Measurements from ENCODE around the gene ATP6V0A4.

The ATP6V0A4 gene

GRCh38 chr7:138750473-138750872 is 47.5 kb downstream of the ATP6V0A4 start:
- H3K27me3 ChIP-seq (ENCODE audit: low read length), result no peaks in the 10 kb centered on the region
- H3F3A ChIP-seq (ENCODE audit: insufficient read depth), result no peaks in the 10 kb centered on the region
- H3K9me3 ChIP-seq (ENCODE audit: insufficient read depth, low read length), result no peaks in the 10 kb centered on the region
- no peak overlapping the region for H3K9ac ChIP-seq (ENCODE audit: low read length)
- TF ChIP-seq EZH2phosphoT487 (conservative IDR thresholded peaks at IDR 0.05; ENCODE audit: low read length) (no peak), CTCF (IDR thresholded peaks at IDR 0.05; ENCODE audit: insufficient read depth, low read length, poor library complexity, severe bottlenecking) (no peak)
- no peak overlapping the region for H3K4me2 ChIP-seq (ENCODE audit: low read depth, low read length, poor library complexity, severe bottlenecking)
- no peak overlapping the region for H2AFZ ChIP-seq (ENCODE audit: low read depth, low read length, severe bottlenecking)
- H3K9me2 ChIP-seq (replicated peaks; ENCODE audit: insufficient read depth, low read length), result no peaks in the 10 kb centered on the region
- no peaks in the 10 kb centered on the region for H4K20me1 ChIP-seq (ENCODE audit: low read depth, low read length)
- H3K79me2 ChIP-seq (ENCODE audit: insufficient read depth, low read length), result no peaks in the 10 kb centered on the region
- H3K4me3 ChIP-seq (ENCODE audit: insufficient read depth, low read length, poor library complexity, severe bottlenecking), result no peak overlapping the region
- H3K36me3 ChIP-seq (ENCODE audit: low read length), result no peaks in the 10 kb centered on the region
- no peak overlapping the region for H3K27ac ChIP-seq (ENCODE audit: low read depth, low read length)

- Histone ChIP-seq H3K9ac (ENCODE audit: low read length) (no peak overlapping the region), H3K79me2 (ENCODE audit: insufficient read depth, low read length) (no peaks in the 10 kb centered on the region), H3K9me3 (ENCODE audit: insufficient read depth, low read length) (no peaks in the 10 kb centered on the region), H3F3A (ENCODE audit: insufficient read depth) (no peaks in the 10 kb centered on the region), H4K20me1 (ENCODE audit: low read depth, low read length) (no peaks in the 10 kb centered on the region), H3K36me3 (ENCODE audit: low read length) (no peaks in the 10 kb centered on the region), H3K27ac (ENCODE audit: low read depth, low read length) (no peak overlapping the region), H3K27me3 (ENCODE audit: low read length) (no peaks in the 10 kb centered on the region), H3K4me2 (ENCODE audit: low read depth, low read length, poor library complexity, severe bottlenecking) (no peak overlapping the region), H3K9me2 (replicated peaks; ENCODE audit: insufficient read depth, low read length) (no peaks in the 10 kb centered on the region), H2AFZ (ENCODE audit: low read depth, low read length, severe bottlenecking) (no peak overlapping the region), H3K4me3 (ENCODE audit: insufficient read depth, low read length, poor library complexity, severe bottlenecking) (no peak overlapping the region)
- no peak for TF ChIP-seq EZH2phosphoT487 (conservative IDR thresholded peaks at IDR 0.05; ENCODE audit: low read length)
Measured at GRCh38 chr7:138749960-138750359, 48.0 kb downstream of the ATP6V0A4 start.

DNA sequence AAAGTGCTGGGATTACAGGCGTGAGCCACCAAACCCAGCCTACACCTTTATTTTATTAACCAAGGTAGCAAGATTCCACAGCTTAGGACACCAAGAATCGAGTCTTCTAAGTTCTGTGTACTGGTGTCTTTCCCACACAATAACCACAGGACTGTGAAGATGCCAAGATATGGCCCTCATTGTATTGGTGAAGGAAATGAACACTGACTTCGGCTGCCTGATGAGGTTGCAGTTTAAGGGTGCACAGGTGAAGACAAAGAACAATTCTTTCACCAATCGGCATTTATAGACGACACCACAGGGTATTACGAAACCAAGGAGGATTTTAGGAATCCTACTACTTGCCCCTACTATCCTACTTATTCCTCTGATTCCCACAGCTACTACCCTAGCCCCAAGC is 49.3 kb downstream of the ATP6V0A4 start:
- Histone ChIP-seq H3K27ac (ENCODE audit: low read depth, low read length) (no peak overlapping the region), H3K9me2 (replicated peaks; ENCODE audit: insufficient read depth, low read length) (no peaks in the 10 kb centered on the region), H3K4me3 (ENCODE audit: insufficient read depth, low read length, poor library complexity, severe bottlenecking) (no peak overlapping the region), H3K9ac (ENCODE audit: low read length) (no peak overlapping the region), H3F3A (ENCODE audit: insufficient read depth) (no peaks in the 10 kb centered on the region), H3K27me3 (ENCODE audit: low read length) (no peaks in the 10 kb centered on the region), H3K9me3 (ENCODE audit: insufficient read depth, low read length) (no peaks in the 10 kb centered on the region), H4K20me1 (ENCODE audit: low read depth, low read length) (no peaks in the 10 kb centered on the region), H2AFZ (ENCODE audit: low read depth, low read length, severe bottlenecking) (no peak overlapping the region), H3K4me2 (ENCODE audit: low read depth, low read length, poor library complexity, severe bottlenecking) (no peak overlapping the region), H3K79me2 (ENCODE audit: insufficient read depth, low read length) (no peaks in the 10 kb centered on the region), H3K36me3 (ENCODE audit: low read length) (no peaks in the 10 kb centered on the region)
- no peak for TF ChIP-seq CTCF (IDR thresholded peaks at IDR 0.05; ENCODE audit: insufficient read depth, low read length, poor library complexity, severe bottlenecking)
- TF ChIP-seq EZH2phosphoT487 (conservative IDR thresholded peaks at IDR 0.05; ENCODE audit: low read length), result no peak

DNA sequence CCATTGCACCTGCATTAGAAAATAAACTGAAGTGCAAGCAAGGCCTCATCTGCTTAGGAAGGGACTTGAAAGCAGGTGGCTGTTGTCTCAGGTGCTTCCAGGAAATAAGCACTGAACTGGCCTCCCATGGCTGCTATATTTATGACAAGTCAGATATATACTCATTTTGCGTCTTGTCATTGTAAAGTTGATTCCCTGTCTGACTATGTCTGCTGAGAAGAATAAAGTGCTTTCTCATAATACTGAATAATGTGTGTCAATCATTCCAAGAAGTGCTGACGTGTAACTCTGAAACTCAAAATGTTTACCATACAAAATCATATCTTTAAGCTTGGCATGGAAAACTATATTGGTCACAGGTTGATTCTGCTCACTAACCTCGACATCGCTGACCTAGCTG is 51.9 kb downstream of the ATP6V0A4 start:
- Histone ChIP-seq H3K4me3 (ENCODE audit: insufficient read depth, low read length, poor library complexity, severe bottlenecking) (no peak overlapping the region), H3K9me2 (replicated peaks; ENCODE audit: insufficient read depth, low read length) (no peaks in the 10 kb centered on the region), H3K4me2 (ENCODE audit: low read depth, low read length, poor library complexity, severe bottlenecking) (no peak overlapping the region), H3K79me2 (ENCODE audit: insufficient read depth, low read length) (no peaks in the 10 kb centered on the region), H4K20me1 (ENCODE audit: low read depth, low read length) (no peaks in the 10 kb centered on the region), H2AFZ (ENCODE audit: low read depth, low read length, severe bottlenecking) (no peak overlapping the region), H3K9me3 (ENCODE audit: insufficient read depth, low read length) (no peaks in the 10 kb centered on the region), H3K36me3 (ENCODE audit: low read length) (no peaks in the 10 kb centered on the region), H3K9ac (ENCODE audit: low read length) (no peak overlapping the region), H3K27me3 (ENCODE audit: low read length) (no peaks in the 10 kb centered on the region), H3K27ac (ENCODE audit: low read depth, low read length) (no peak overlapping the region), H3F3A (ENCODE audit: insufficient read depth) (no peaks in the 10 kb centered on the region)
- TF ChIP-seq EZH2phosphoT487 (conservative IDR thresholded peaks at IDR 0.05; ENCODE audit: low read length) (no peak), CTCF (IDR thresholded peaks at IDR 0.05; ENCODE audit: insufficient read depth, low read length, poor library complexity, severe bottlenecking) (no peak)
